Activated B cell treated with CpG ODN at 0.5 μM for 24 hours (primary cell): Measurements from ENCODE around the gene JAK1. TPM values are rescaled to one million over a fixed set of nuclear protein-coding genes. Genes with fewer than 3 reads are reported as not detected.

Experiments used
- ATAC-seq: fragments of 200-7000 bp; cut with Tn5 transposase; one replicate; pipeline ENCODE4 v1.10.0; 2021; ENCODE audit warnings: low read depth, mild to moderate bottlenecking, moderate library complexity
- CTCF ChIA-PET: fragments of 350-600 bp; sonication (Branson Sonifier 250); formaldehyde crosslinking; loops from one replicate; lab custom pipeline; 2021; ENCODE audit warnings: antibody characterized with exemption; lab: Charles Lee
- POLR2A ChIA-PET: fragments of 350-600 bp; sonication (Branson Sonifier 250); formaldehyde crosslinking; loops from one replicate; lab custom pipeline; 2021; ENCODE audit warnings: antibody characterized with exemption; lab: Charles Lee
- DNase-seq: peaks from one replicate; pipeline ENCODE4 v3.0.0; 2022
- H3K27ac Mint-ChIP-seq: one replicate; pipeline ENCODE4 v1.8.0; 2020; ENCODE audit warnings: mixed read lengths
- H3K27me3 Mint-ChIP-seq: one replicate; pipeline ENCODE4 v1.8.0; 2021; ENCODE audit warnings: mixed read lengths
- H3K36me3 Mint-ChIP-seq: one replicate; pipeline ENCODE4 v1.8.0; 2021; ENCODE audit warnings: low read depth, mixed read lengths
- H3K4me1 Mint-ChIP-seq: one replicate; pipeline ENCODE4 v1.8.0; 2021; ENCODE audit warnings: mixed read lengths
- H3K4me3 Mint-ChIP-seq: one replicate; pipeline ENCODE4 v1.8.0; 2020; ENCODE audit warnings: mild to moderate bottlenecking, mixed read lengths
- H3K9me3 Mint-ChIP-seq: one replicate; pipeline ENCODE4 v1.8.0; 2020; ENCODE audit warnings: mixed read lengths
- CTCF ChIP-seq: fragments of 200-600 bp; IDR thresholded peaks from one replicate; pipeline ENCODE4 v1.8.0; 2022; ENCODE audit warnings: antibody characterized with exemption, mild to moderate bottlenecking
- intact Hi-C: fragments of 100-400 bp; cut with micrococcal nuclease; formaldehyde crosslinking; loops from one replicate; pipeline ENCODE4 v1.15.1; 2024
- total RNA-seq: library from RNA; stranded (reverse); gene quantifications from 2 replicates; pipeline ENCODE4 v1.2.3, GENCODE V29; 2022

JAK1 gene
- total RNA-seq, 1 donor from 2014 or later = 215 TPM

- Mint-ChIP-seq H3K4me3 (no peak overlapping the region), H3K9me3 (no peaks in the 10 kb centered on the region), H3K4me1 (peaks cover 17% of the 10 kb centered on the region), H3K36me3 (peaks cover 95% of the 10 kb centered on the region), H3K27ac (no peak overlapping the region), H3K27me3 (no peaks in the 10 kb centered on the region)
- CTCF ChIA-PET = interaction anchor here (1.6 kb wide), 1 partner anchor 24 kb away, joined by 4 read pairs; no protein-coding TSS in a partner anchor
- DNase-seq (no peak), ATAC-seq (no peak)
- POLR2A ChIA-PET = no interaction called here
- no peak for TF ChIP-seq CTCF
- intact Hi-C loops = no loop called here
Observed at GRCh38 chr1:64847666-64848065, 118.7 kb downstream of the JAK1 start.

- no peaks in the 10 kb centered on the region for H3K27me3 Mint-ChIP-seq
- no peak for TF ChIP-seq CTCF
- no peak for ATAC-seq
- H3K27ac Mint-ChIP-seq = no peak overlapping the region
- ChIA-PET POLR2A (no interaction called here), CTCF (interaction anchor here (1.6 kb wide), 1 partner anchor 23 kb away, joined by 4 read pairs; no protein-coding TSS in a partner anchor)
- H3K36me3 Mint-ChIP-seq = peaks cover 91% of the 10 kb centered on the region
- no peak overlapping the region for H3K4me3 Mint-ChIP-seq
- H3K4me1 Mint-ChIP-seq = peaks cover 21% of the 10 kb centered on the region
- intact Hi-C loops = no loop called here
- DNase-seq = no peak
- no peaks in the 10 kb centered on the region for H3K9me3 Mint-ChIP-seq
Observed at GRCh38 chr1:64846573-64847430, 119.5 kb downstream of the JAK1 start.

DNA sequence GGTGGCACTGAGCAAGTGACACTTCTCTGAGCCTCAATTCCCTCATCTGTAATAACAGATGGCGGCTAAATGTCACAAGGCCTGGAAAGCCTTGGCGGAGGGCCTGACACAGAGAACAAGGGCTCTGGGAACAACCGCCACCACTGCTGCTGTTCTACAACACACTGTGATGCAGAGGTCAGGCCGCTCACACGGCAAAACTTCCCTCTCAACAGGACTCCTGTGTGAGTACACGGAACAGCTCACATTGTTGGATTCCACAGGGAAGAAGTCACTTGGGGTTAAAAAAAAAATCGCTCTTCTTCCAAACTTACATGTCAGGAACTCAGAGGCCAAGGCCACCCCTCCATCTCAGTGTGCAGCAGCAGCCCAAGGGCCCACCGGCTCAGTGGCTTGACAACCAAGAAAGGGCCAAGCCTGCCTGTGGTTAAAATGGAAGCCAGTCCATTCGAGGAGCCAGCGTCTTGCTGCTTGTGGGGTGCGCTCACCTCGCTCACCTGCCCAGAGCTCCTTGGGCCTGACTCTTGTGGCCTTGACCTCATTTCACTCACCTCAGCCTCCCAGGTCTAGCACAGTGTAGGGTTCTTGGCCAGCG, 120.4 kb downstream of the JAK1 start:
- intact Hi-C loops = no loop called here
- H3K27ac Mint-ChIP-seq = no peak overlapping the region
- ChIA-PET CTCF (interaction anchor here (1.6 kb wide), 1 partner anchor 23 kb away, joined by 4 read pairs; no protein-coding TSS in a partner anchor), POLR2A (no interaction called here)
- H3K36me3 Mint-ChIP-seq = peaks cover 90% of the 10 kb centered on the region
- H3K4me3 Mint-ChIP-seq = no peak overlapping the region
- peaks cover 21% of the 10 kb centered on the region for H3K4me1 Mint-ChIP-seq
- TF ChIP-seq CTCF = no peak
- ATAC-seq = no peak
- DNase-seq = no peak
- no peaks in the 10 kb centered on the region for H3K27me3 Mint-ChIP-seq
- no peaks in the 10 kb centered on the region for H3K9me3 Mint-ChIP-seq

DNA sequence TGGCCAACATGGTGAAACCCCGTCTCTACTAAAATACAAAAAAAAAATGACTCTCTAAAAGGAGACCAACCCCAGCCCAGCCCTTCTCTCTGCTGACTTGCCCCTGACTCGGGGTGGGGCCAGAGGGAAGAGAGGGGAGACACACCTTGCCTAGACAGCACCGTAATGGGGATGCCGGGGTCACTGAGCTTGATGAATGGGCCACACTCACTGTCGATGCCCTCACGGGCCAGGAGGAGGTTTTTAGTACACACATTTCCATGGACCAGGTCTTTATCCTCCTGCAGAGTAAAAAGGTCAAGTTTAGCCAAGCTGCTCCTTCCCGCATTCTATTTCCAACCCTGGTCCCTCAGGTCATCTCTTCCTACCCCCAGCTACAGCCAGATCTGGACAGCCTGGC, 121.7 kb downstream of the JAK1 start:
- ATAC-seq (no peak), DNase-seq (no peak)
- no peaks in the 10 kb centered on the region for H3K27me3 Mint-ChIP-seq
- peak overlapping the region; percentile 32 for H3K27ac Mint-ChIP-seq
- H3K4me3 Mint-ChIP-seq = no peak overlapping the region
- intact Hi-C loops = no loop called here
- H3K9me3 Mint-ChIP-seq = no peaks in the 10 kb centered on the region
- H3K36me3 Mint-ChIP-seq = peaks cover 90% of the 10 kb centered on the region
- POLR2A ChIA-PET = no interaction called here
- no peak for TF ChIP-seq CTCF
- CTCF ChIA-PET = no interaction called here
- peaks cover 21% of the 10 kb centered on the region for H3K4me1 Mint-ChIP-seq

DNA sequence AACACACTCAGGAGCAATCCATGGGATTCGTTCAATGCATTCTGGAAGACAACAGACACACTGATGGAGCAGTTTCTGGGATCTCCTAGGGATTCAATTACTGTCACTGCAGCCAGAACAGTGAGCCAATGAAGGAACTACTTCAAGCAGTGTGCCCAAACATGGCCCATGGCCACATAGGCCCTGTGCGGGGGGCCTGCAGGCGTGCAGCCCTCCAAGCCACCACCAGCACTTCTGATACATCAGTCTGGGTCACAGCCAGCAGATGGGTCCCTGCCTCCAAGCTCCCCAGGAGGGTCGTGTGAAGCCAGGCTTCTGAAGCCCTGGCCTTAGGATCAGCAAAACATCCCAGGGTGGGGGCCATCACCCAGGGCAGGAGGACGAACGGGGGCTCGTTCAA, 122.2 kb downstream of the JAK1 start:
- POLR2A ChIA-PET = no interaction called here
- Mint-ChIP-seq H3K4me1 (peaks cover 21% of the 10 kb centered on the region), H3K27me3 (no peaks in the 10 kb centered on the region), H3K27ac (peak overlapping the region; percentile 56), H3K4me3 (no peak overlapping the region), H3K9me3 (no peaks in the 10 kb centered on the region), H3K36me3 (peaks cover 90% of the 10 kb centered on the region)
- intact Hi-C loops = no loop called here
- no peak for ATAC-seq
- CTCF ChIA-PET = no interaction called here
- TF ChIP-seq CTCF = no peak
- no peak for DNase-seq
